Neural cell (in vitro differentiated cells): ENCODE measurements around the gene SPTSSB. TPM values are rescaled to one million over a fixed set of nuclear protein-coding genes. Genes with fewer than 3 reads are reported as not detected.

Source experiments
- H2AFZ ChIP-seq: fragments of 200-600, 300-800 bp; sonication (generic), shearing (Covaris generic); 2 replicates; pipeline ENCODE4 v1.6.0; 2014; ENCODE audit warnings: low read depth, mild to moderate bottlenecking, antibody characterized with exemption, low read length, moderate library complexity
- H3F3A ChIP-seq: fragments of 200-600 bp; shearing (Covaris generic); 2 replicates; pipeline ENCODE4 v1.6.1; 2016; ENCODE audit warnings: mild to moderate bottlenecking, moderate library complexity, mixed read lengths, antibody characterized with exemption, low read length; ENCODE audit not compliant: insufficient read depth, poor library complexity, severe bottlenecking
- H3K27ac ChIP-seq: fragments of 200-600, 300-800 bp; sonication (generic), shearing (Covaris generic); 2 replicates; pipeline ENCODE4 v1.5.1; 2014; ENCODE audit warnings: mild to moderate bottlenecking, low read length, moderate library complexity
- H3K27me3 ChIP-seq: fragments of 300-800, 200-600 bp; sonication (generic), shearing (Covaris generic); 2 replicates; pipeline ENCODE4 v1.6.0; 2014; ENCODE audit warnings: mild to moderate bottlenecking, low read depth, low read length, moderate library complexity; ENCODE audit not compliant: insufficient read depth
- H3K36me3 ChIP-seq: fragments of 300-800, 200-600 bp; sonication (generic), shearing (Covaris generic); 2 replicates; pipeline ENCODE4 v1.5.1; 2014; ENCODE audit warnings: mild to moderate bottlenecking, antibody characterized with exemption, low read length, moderate library complexity; ENCODE audit not compliant: insufficient read depth
- H3K4me2 ChIP-seq: fragments of 300-800, 200-600 bp; sonication (generic), shearing (Covaris generic); 2 replicates; pipeline ENCODE4 v1.6.0; 2014; ENCODE audit warnings: mild to moderate bottlenecking, low read length
- H3K4me3 ChIP-seq: fragments of 300-800, 200-600 bp; sonication (generic), shearing (Covaris generic); 2 replicates; pipeline ENCODE4 v1.5.1; 2014; ENCODE audit warnings: mild to moderate bottlenecking, low read length, moderate library complexity
- H3K79me2 ChIP-seq: fragments of 200-600 bp; shearing (Covaris generic); replicated peaks from 2 replicates; pipeline ENCODE4 v1.6.0; 2014; ENCODE audit warnings: mild to moderate bottlenecking, low read length, moderate library complexity; ENCODE audit not compliant: insufficient read depth
- H3K9ac ChIP-seq: fragments of 300-800, 200-600 bp; sonication (generic), shearing (Covaris generic); 2 replicates; pipeline ENCODE4 v1.6.1; 2016; ENCODE audit warnings: mild to moderate bottlenecking, low read length, mixed read lengths
- H3K9me2 ChIP-seq: fragments of 200-600 bp; shearing (Covaris generic); 2 replicates; pipeline ENCODE4 v1.6.1; 2016; ENCODE audit warnings: mild to moderate bottlenecking, low read length, mixed read lengths; ENCODE audit not compliant: insufficient read depth
- H3K9me3 ChIP-seq: fragments of 200-600, 300-800 bp; sonication (generic), shearing (Covaris generic); 2 replicates; pipeline ENCODE4 v1.6.1; 2016; ENCODE audit warnings: mild to moderate bottlenecking, mixed run types, low read length, moderate library complexity, mixed read lengths
- H4K20me1 ChIP-seq: fragments of 200-600 bp; shearing (Covaris generic); 2 replicates; pipeline ENCODE4 v1.6.1; 2016; ENCODE audit warnings: mild to moderate bottlenecking, mixed run types; ENCODE audit not compliant: insufficient read depth
- EP300 ChIP-seq: fragments of 450-650 bp; conservative IDR thresholded peaks from 2 replicates; pipeline ENCODE4 v1.6.1; 2014; ENCODE audit warnings: antibody characterized with exemption, mild to moderate bottlenecking, moderate library complexity; ENCODE audit not compliant: poor library complexity, severe bottlenecking
- EZH2 ChIP-seq: fragments of 200-600, 300-800 bp; shearing (Covaris generic), sonication (generic); IDR thresholded peaks from 2 replicates; pipeline ENCODE4 v1.6.1; 2014; ENCODE audit warnings: antibody characterized with exemption, low read length, borderline replicate concordance, mild to moderate bottlenecking; ENCODE audit not compliant: insufficient read depth, poor library complexity, severe bottlenecking
- MXI1 ChIP-seq: fragments of 450-650 bp; conservative IDR thresholded peaks from 2 replicates; pipeline ENCODE4 v1.6.1; 2014; ENCODE audit warnings: antibody characterized with exemption, mild to moderate bottlenecking; ENCODE audit not compliant: poor library complexity, severe bottlenecking
- POLR2AphosphoS5 ChIP-seq: IDR thresholded peaks from 2 replicates; pipeline ENCODE4 v1.6.1; 2012
- RAD21 ChIP-seq: fragments of 450-650 bp; conservative IDR thresholded peaks from 2 replicates; pipeline ENCODE4 v1.6.1; 2014; ENCODE audit warnings: antibody characterized with exemption, mild to moderate bottlenecking, moderate library complexity
- SMC3 ChIP-seq: fragments of 450-650 bp; conservative IDR thresholded peaks from 2 replicates; pipeline ENCODE4 v1.6.1; 2014; ENCODE audit warnings: antibody characterized with exemption, mild to moderate bottlenecking, moderate library complexity; ENCODE audit not compliant: poor library complexity
- TAF1 ChIP-seq: IDR thresholded peaks from 2 replicates; pipeline ENCODE4 v1.6.1; 2012; ENCODE audit warnings: low read depth
- polyA plus RNA-seq: library from polyadenylated mRNA; depleted of rRNA; stranded (reverse); fragments of >200 nt; gene quantifications from 2 replicates; pipeline ENCODE4 v1.2.3, GENCODE V29; 2014
- TF ChIP-seq, protein P1 (sequence below): fragments of 450-650 bp; IDR thresholded peaks from 2 replicates; pipeline ENCODE4 v1.5.1; 2014; ENCODE audit warnings: antibody characterized with exemption, mild to moderate bottlenecking, moderate library complexity; ENCODE audit not compliant: poor library complexity, severe bottlenecking
- TF ChIP-seq, protein P2 (sequence below): IDR thresholded peaks from 2 replicates; pipeline ENCODE4 v1.6.1; 2012; ENCODE audit warnings: borderline replicate concordance

Gene SPTSSB
- polyA plus RNA-seq, 1 donor from 2014 or later = 0.71 TPM

DNA sequence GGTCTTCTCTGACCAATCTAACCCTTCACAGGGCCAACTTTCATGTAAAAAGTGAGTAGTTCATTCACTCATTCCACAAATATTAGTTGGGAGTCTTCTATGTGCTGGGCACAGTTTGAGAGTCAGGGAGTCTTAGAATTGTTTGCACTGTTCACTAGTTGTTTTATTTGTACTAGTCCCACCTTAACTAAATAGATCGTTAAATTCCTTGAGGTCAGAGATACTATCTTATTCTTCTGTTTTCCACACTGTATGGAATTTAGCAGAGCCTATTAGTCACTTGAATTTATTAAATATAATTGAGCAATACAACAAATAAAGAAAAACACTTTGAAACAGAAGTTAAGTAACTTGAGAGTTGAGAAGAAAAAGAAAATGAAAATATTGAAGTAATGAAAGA lies 40.8 kb upstream of the SPTSSB start:
- Histone ChIP-seq H3K4me3 (no peak overlapping the region), H3K36me3 (no peaks in the 10 kb centered on the region), H3K79me2 (no peaks in the 10 kb centered on the region), H2AFZ (no peak overlapping the region), H3K27me3 (no peaks in the 10 kb centered on the region), H3F3A (no peaks in the 10 kb centered on the region), H4K20me1 (no peaks in the 10 kb centered on the region), H3K27ac (no peak overlapping the region), H3K4me2 (no peak overlapping the region), H3K9me3 (no peaks in the 10 kb centered on the region), H3K9me2 (no peaks in the 10 kb centered on the region), H3K9ac (no peak overlapping the region)
- TF ChIP-seq EZH2 (no peak), SMC3 (no peak), MXI1 (no peak), POLR2AphosphoS5 (no peak)
- TF ChIP-seq, protein P1, sequence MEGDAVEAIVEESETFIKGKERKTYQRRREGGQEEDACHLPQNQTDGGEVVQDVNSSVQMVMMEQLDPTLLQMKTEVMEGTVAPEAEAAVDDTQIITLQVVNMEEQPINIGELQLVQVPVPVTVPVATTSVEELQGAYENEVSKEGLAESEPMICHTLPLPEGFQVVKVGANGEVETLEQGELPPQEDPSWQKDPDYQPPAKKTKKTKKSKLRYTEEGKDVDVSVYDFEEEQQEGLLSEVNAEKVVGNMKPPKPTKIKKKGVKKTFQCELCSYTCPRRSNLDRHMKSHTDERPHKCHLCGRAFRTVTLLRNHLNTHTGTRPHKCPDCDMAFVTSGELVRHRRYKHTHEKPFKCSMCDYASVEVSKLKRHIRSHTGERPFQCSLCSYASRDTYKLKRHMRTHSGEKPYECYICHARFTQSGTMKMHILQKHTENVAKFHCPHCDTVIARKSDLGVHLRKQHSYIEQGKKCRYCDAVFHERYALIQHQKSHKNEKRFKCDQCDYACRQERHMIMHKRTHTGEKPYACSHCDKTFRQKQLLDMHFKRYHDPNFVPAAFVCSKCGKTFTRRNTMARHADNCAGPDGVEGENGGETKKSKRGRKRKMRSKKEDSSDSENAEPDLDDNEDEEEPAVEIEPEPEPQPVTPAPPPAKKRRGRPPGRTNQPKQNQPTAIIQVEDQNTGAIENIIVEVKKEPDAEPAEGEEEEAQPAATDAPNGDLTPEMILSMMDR = no peak

DNA sequence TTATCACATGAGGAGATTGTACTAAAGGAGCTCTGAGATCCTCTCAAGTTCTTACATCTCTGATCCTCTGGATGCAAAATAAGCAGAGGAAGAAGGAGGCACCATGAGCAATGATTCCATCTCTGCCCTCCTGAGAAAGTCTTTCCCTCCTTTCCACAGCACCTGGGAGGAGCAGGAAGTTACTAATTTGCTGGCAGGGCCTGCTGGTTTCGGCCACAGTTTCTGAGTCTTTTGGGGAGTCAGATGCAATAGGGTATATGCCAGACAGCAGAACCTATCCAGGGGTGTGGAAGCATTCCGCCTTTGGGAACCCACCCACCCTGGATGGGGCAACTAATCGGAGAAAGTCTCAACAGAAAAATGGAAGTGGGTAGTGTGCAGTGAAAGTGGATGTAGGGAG lies 38.5 kb upstream of the SPTSSB start:
- H3F3A ChIP-seq = no peaks in the 10 kb centered on the region
- no peak overlapping the region for H3K9ac ChIP-seq
- no peaks in the 10 kb centered on the region for H3K36me3 ChIP-seq
- H3K79me2 ChIP-seq = no peaks in the 10 kb centered on the region
- no peak overlapping the region for H3K4me3 ChIP-seq
- TF ChIP-seq MXI1 (no peak), EZH2 (no peak), POLR2AphosphoS5 (no peak)
- TF ChIP-seq, protein P2, sequence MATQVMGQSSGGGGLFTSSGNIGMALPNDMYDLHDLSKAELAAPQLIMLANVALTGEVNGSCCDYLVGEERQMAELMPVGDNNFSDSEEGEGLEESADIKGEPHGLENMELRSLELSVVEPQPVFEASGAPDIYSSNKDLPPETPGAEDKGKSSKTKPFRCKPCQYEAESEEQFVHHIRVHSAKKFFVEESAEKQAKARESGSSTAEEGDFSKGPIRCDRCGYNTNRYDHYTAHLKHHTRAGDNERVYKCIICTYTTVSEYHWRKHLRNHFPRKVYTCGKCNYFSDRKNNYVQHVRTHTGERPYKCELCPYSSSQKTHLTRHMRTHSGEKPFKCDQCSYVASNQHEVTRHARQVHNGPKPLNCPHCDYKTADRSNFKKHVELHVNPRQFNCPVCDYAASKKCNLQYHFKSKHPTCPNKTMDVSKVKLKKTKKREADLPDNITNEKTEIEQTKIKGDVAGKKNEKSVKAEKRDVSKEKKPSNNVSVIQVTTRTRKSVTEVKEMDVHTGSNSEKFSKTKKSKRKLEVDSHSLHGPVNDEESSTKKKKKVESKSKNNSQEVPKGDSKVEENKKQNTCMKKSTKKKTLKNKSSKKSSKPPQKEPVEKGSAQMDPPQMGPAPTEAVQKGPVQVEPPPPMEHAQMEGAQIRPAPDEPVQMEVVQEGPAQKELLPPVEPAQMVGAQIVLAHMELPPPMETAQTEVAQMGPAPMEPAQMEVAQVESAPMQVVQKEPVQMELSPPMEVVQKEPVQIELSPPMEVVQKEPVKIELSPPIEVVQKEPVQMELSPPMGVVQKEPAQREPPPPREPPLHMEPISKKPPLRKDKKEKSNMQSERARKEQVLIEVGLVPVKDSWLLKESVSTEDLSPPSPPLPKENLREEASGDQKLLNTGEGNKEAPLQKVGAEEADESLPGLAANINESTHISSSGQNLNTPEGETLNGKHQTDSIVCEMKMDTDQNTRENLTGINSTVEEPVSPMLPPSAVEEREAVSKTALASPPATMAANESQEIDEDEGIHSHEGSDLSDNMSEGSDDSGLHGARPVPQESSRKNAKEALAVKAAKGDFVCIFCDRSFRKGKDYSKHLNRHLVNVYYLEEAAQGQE = no peak
- no peaks in the 10 kb centered on the region for H3K9me2 ChIP-seq
- H3K4me2 ChIP-seq = no peak overlapping the region
- no peak overlapping the region for H2AFZ ChIP-seq
- no peaks in the 10 kb centered on the region for H3K9me3 ChIP-seq
- no peaks in the 10 kb centered on the region for H3K27me3 ChIP-seq
- H4K20me1 ChIP-seq = no peaks in the 10 kb centered on the region
- no peak overlapping the region for H3K27ac ChIP-seq

DNA sequence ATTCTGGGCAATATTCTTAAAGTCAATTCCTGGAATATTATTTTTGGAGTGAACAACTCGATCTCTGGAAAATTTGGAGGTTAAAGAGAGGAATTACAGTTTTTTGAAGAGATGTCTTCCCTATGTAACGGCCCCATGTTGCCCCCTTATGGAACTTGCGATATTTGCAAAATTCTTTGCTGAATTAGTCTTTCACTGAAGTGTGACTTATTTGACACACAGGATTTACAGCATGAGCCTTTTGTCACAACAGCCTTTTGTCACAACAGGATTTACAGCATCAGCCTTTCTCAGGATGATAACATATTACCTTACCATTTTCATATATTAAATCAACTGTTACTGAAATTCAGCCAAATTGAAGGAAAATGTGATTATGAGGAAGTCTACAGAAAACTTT lies 37.8 kb upstream of the SPTSSB start:
- H3F3A ChIP-seq = no peaks in the 10 kb centered on the region
- H3K79me2 ChIP-seq = no peaks in the 10 kb centered on the region
- H3K4me2 ChIP-seq = no peak overlapping the region
- no peaks in the 10 kb centered on the region for H3K27me3 ChIP-seq
- no peak overlapping the region for H3K27ac ChIP-seq
- H3K9me2 ChIP-seq = no peaks in the 10 kb centered on the region
- no peak overlapping the region for H3K9ac ChIP-seq
- H3K4me3 ChIP-seq = no peak overlapping the region
- H3K9me3 ChIP-seq = no peaks in the 10 kb centered on the region
- H3K36me3 ChIP-seq = no peaks in the 10 kb centered on the region
- H2AFZ ChIP-seq = no peak overlapping the region
- peak; percentile 63 for TF ChIP-seq SMC3
- TF ChIP-seq, protein P2 = no peak
- TF ChIP-seq POLR2AphosphoS5 = no peak
- no peak for TF ChIP-seq MXI1
- no peak for TF ChIP-seq TAF1
- TF ChIP-seq, protein P1 = peak; percentile 66
- peak; percentile 68 for TF ChIP-seq RAD21
- no peak for TF ChIP-seq EP300
- no peak for TF ChIP-seq EZH2
- H4K20me1 ChIP-seq = no peaks in the 10 kb centered on the region
